Measurements from ENCODE around the gene TERB1. TPM values are rescaled to one million over a fixed set of nuclear protein-coding genes. Genes with fewer than 3 reads are reported as not detected.

The TERB1 gene
- total and polyA plus RNA-seq, 2 of the 13 experiments (the other 11 are each of a cell fraction or from before 2014, with no cell fraction given) = not detected

DNA sequence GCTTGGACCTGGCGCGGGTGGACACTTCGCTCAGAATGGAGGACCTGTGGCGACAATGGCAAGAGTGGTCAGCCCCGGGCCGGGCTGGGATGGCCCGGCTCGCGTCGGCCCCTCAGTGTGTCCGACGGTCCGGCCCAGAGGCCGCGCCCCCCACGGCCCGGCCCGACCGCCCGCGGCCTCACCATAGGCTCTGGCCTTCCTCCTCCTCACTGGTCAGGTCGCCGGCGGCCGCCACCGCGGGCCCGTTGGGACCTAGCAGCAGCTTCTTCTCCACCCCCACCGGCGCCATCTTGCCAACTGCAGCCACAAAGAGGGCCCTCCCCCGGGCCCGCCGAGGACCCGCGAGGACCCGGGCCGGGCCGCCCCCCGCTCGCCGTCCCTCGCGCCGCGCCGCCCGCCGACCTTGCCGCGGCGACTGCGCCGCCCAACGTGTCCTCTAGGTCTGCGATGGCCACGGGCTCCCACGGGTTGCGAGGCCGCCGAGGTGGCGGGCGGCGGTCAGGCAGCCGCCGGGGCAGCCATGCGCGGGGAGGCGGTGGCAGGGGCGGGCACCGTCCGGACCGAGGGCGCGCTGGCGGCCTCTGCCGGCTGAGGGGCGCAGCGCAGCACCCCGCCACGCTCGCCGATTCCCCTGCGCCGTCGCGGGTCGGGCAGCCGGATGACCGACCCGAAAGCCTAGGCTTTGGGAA, 49.9 kb downstream of the TERB1 start, which contains the start of gene DYNC1LI2 (continued):
- TF ChIP-seq, protein P1, sequence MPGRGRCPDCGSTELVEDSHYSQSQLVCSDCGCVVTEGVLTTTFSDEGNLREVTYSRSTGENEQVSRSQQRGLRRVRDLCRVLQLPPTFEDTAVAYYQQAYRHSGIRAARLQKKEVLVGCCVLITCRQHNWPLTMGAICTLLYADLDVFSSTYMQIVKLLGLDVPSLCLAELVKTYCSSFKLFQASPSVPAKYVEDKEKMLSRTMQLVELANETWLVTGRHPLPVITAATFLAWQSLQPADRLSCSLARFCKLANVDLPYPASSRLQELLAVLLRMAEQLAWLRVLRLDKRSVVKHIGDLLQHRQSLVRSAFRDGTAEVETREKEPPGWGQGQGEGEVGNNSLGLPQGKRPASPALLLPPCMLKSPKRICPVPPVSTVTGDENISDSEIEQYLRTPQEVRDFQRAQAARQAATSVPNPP (CRISPR knock-in tag; IDR thresholded peaks at IDR 0.05) = no peak
- TF ChIP-seq NR1H2 (CRISPR knock-in tag; IDR thresholded peaks at IDR 0.05; ENCODE audit: borderline replicate concordance, low read depth) (no peak), ZNF496 (CRISPR knock-in tag; IDR thresholded peaks at IDR 0.05; ENCODE audit: insufficient replicate concordance) (no peak), ZFP36L1 (CRISPR knock-in tag; IDR thresholded peaks at IDR 0.05) (no peak), SRSF9 (IDR thresholded peaks at IDR 0.05; ENCODE audit: borderline replicate concordance, insufficient read depth, low read depth, low read length, poor library complexity, severe bottlenecking) (no peak), HNRNPLL (IDR thresholded peaks at IDR 0.05; ENCODE audit: low read depth, low read length, poor library complexity, severe bottlenecking) (peak; percentile 57), PPARG (CRISPR knock-in tag; conservative IDR thresholded peaks at IDR 0.05) (no peak; the same call in 1 of the 2 replicates), ARID2 (CRISPR knock-in tag; IDR thresholded peaks at IDR 0.05; ENCODE audit: borderline replicate concordance) (no peak), YEATS2 (CRISPR knock-in tag; IDR thresholded peaks at IDR 0.05; ENCODE audit: borderline replicate concordance) (no peak), XRCC5 (optimal IDR thresholded peaks at IDR 0.05; ENCODE audit: low read length) (peak; percentile 95), ASH2L (IDR thresholded peaks at IDR 0.05; ENCODE audit: insufficient read length, low read depth, low read length) (peak; percentile 88), TBX3 (IDR thresholded peaks at IDR 0.05; ENCODE audit: borderline replicate concordance) (no peak), ZNF510 (CRISPR knock-in tag; IDR thresholded peaks at IDR 0.05; ENCODE audit: low read depth) (no peak), PCBP2 (optimal IDR thresholded peaks at IDR 0.05; ENCODE audit: low read depth, low read length, poor library complexity, severe bottlenecking) (no peak), WIZ (CRISPR knock-in tag; IDR thresholded peaks at IDR 0.05) (no peak), ZNF143 (CRISPR knock-in tag; IDR thresholded peaks at IDR 0.05) (no peak), ZNF557 (CRISPR knock-in tag; IDR thresholded peaks at IDR 0.05) (no peak), NFE2 (CRISPR knock-in tag; IDR thresholded peaks at IDR 0.05) (no peak), ZNF230 (CRISPR knock-in tag; IDR thresholded peaks at IDR 0.05) (peak; percentile 76; the same call in 1 of the 2 replicates), PREB (CRISPR knock-in tag; IDR thresholded peaks at IDR 0.05) (no peak), FOXK2 (IDR thresholded peaks at IDR 0.05) (no peak), KDM5B (CRISPR knock-in tag; IDR thresholded peaks at IDR 0.05; ENCODE audit: borderline replicate concordance) (peak; percentile 93), SRSF1 (optimal IDR thresholded peaks at IDR 0.05; ENCODE audit: low read depth, low read length) (no peak), MZF1 (CRISPR knock-in tag; IDR thresholded peaks at IDR 0.05; ENCODE audit: borderline replicate concordance) (no peak), ZNF468 (CRISPR knock-in tag; IDR thresholded peaks at IDR 0.05) (no peak), ZNF101 (CRISPR knock-in tag; IDR thresholded peaks at IDR 0.05; ENCODE audit: borderline replicate concordance, low read depth) (0 out of 2 replicates have a peak, but pooled peaks have one; percentile 52), HNF4A (CRISPR knock-in tag; IDR thresholded peaks at IDR 0.05) (no peak)
- TF ChIP-seq, protein P2, sequence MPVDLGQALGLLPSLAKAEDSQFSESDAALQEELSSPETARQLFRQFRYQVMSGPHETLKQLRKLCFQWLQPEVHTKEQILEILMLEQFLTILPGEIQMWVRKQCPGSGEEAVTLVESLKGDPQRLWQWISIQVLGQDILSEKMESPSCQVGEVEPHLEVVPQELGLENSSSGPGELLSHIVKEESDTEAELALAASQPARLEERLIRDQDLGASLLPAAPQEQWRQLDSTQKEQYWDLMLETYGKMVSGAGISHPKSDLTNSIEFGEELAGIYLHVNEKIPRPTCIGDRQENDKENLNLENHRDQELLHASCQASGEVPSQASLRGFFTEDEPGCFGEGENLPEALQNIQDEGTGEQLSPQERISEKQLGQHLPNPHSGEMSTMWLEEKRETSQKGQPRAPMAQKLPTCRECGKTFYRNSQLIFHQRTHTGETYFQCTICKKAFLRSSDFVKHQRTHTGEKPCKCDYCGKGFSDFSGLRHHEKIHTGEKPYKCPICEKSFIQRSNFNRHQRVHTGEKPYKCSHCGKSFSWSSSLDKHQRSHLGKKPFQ (CRISPR knock-in tag; IDR thresholded peaks at IDR 0.05; ENCODE audit: insufficient replicate concordance) = no peak
